ENCODE data around the gene SUPT20HL1.
A peak's percentile ranks its signal among the peaks of the same experiment; 100 is the strongest.
"Not testable (repeated sequence)": the region's sequence is repeated elsewhere in the genome, so short reads cannot be mapped to it uniquely, and the experiment has no call there.

SUPT20HL1 gene

DNA sequence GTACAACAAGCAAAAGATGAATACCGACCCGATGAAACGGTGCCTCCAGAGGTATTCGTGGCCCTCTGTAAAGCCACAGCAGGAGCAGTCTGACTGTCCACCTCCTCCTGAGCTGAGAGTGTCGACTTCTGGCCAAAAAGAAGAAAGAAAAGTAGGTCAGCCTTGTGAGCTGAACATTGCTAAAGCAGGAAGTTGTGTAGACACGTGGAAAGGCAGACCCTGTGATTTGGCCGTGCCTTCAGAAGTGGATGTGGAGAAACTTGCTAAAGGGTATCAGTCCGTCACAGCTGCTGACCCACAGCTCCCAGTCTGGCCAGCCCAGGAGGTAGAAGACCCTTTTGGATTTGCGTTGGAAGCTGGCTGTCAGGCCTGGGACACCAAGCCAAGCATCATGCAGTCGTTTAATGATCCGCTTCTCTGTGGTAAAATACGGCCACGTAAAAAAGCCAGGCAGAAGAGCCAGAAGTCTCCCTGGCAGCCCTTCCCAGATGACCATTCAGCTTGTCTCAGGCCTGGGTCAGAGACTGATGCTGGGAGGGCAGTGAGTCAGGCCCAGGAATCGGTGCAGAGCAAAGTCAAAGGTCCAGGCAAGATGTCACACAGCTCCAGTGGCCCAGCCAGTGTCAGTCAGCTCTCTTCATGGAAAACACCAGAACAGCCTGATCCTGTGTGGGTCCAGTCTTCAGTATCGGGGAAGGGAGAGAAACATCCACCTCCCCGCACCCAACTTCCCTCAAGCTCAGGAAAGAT lies 3.2 kb downstream of the SUPT20HL1 start:
- not testable (repeated sequence) for DNase-seq (ENCODE audit: low read depth in 2 of 2)

DNA sequence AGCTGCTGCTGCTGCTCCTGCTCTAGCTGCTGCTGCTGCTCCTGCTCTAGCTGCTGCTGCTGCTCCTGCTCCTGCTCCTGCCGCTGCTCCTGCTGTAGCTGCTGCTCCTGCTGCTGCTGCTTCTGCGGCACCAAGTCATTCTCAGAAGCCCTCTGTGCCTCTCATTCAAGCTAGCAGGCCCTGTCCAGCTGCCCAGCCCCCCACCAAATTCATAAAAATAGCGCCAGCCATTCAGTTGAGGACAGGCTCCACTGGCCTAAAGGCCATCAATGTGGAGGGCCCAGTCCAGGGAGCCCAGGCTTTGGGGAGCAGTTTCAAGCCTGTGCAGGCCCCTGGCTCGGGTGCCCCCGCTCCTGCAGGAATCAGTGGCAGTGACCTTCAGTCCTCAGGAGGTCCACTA lies 3.9 kb downstream of the SUPT20HL1 start:
- no peak for DNase-seq (ENCODE audit: low read depth in 2 of 2)

DNA sequence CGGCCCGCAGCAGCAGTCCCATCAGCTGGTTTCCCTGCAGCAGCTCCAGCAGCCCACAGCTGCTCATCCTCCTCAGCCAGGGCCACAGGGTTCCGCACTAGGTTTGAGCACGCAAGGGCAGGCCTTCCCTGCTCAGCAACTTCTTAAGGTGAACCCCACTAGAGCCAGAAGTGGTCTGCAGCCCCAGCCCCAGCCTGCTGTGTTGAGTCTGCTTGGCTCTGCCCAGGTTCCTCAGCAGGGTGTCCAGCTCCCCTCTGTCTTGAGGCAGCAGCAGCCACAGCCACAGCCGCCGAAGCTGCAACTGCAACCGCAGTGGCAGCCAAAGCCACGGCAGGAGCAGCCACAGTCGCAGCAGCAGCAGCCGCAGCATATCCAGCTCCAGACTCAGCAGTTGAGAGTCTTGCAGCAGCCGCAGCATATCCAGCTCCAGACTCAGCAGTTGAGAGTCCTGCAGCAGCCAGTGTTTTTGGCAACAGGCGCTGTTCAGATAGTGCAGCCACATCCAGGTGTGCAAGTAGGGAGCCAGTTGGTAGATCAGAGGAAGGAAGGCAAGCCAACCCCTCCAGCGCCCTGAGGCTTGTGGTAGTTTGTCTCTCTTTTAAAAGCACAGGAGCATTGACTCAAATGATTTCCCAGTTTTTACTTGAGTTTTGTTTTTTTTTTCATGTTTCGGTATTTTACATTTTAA lies 4.6 kb downstream of the SUPT20HL1 start:
- DNase-seq (ENCODE audit: low read depth in 2 of 2): no peak

- DNase-seq (ENCODE audit: low read depth in 2 of 2): not testable (repeated sequence)
Measured at GRCh38 chrX:24366762-24367400, 6.4 kb downstream of the SUPT20HL1 start.

- no peak for DNase-seq (ENCODE audit: low read depth in 2 of 2)
Measured at GRCh38 chrX:24369816-24370215, 9.4 kb downstream of the SUPT20HL1 start.

GRCh38 chrX:24371391-24371972 lies 11.0 kb downstream of the SUPT20HL1 start:
- peak in 1 of 2 donors; percentile 7 for DNase-seq (ENCODE audit: low read depth in 2 of 2)

DNA sequence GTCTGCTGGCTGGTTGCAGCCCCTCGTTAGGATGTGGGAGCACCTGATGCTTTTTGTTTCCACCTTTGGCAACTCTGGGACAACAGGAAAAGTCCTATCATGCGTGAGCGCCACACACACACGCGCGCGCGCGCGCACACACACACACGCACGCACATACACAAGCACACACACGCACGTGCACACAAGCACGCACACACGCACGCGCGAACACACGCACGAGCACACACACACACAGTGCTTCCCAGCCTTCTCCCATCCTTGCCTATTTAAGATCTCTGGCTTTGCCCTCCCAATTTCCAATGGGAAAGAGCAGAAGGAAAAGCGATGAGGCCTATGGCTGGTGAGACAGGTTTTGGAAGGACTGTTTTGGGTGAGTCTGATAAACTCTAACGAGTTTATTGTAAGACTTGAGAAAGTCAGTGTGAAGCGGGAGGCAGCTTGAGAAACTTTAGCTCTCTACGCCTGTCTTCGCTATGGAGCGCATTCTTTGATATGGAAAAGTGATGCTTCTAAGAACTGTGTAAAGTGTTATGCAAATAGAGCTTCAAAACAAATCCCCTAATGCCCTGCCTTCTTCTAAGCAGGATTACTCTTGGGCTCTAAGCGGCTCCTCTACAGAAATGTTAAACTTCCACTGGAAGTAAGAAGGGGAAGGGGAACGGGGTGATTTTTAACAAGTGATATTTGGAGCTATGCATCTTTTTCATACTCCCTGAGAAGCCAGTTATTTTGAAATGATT lies 11.8 kb downstream of the SUPT20HL1 start:
- no peak for DNase-seq (ENCODE audit: low read depth in 2 of 2)

DNA sequence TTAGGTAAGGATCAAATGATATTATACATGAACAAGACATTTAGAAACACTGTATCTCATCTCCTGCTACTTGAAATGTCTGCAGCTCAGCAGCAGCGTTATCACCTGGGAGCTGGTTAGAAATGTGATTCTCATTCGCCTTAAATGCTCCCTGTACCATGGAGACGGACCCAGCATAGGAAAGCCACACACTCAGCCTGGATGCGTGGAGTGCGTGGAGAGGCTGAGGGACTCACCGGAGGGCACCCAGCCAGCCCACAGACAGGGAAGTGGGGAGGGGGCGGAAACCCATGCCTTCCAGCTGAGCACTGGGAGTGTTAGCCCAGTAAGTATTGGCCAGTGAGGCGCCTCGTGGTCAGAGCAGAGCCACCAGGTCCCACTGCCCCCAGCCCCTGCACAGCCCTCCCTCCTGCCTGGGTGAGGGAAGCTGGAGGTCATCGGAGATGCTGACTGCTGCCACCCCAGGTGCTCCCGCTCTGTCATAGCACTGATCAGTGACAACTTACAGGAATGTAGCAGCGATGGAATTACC lies 15.2 kb downstream of the SUPT20HL1 start:
- DNase-seq (ENCODE audit: low read depth in 2 of 2): no peak

GRCh38 chrX:24376403-24376802 lies 16.0 kb downstream of the SUPT20HL1 start:
- no peak for DNase-seq (ENCODE audit: low read depth in 2 of 2)

GRCh38 chrX:24377195-24377594 lies 16.8 kb downstream of the SUPT20HL1 start:
- DNase-seq (ENCODE audit: low read depth in 2 of 2): no peak

DNA sequence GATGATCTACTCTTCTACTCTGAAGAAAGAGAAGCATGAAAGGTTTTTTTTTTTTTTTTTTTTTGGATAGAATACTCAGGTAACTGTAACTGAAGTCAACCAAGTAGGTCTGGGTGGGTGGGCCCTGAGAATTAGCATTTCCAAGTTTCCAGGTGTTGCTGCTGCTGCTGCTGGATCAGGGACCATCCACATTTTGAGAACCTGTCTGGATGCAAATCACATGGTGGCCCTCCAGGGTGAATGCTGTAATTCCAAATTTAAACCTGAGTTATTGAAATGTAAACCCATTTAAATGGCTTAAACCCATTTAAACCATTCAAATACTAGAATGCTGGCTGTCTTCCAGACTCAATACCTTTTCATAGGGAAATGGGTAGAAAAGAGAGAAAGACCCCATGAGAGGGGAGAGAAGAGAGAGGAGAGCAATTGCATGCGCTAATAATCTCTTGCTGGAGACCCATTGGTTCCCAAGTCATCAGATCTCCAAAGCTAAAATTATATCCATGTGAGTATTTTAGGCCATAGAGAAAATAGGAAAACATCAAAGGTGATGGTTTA lies 17.6 kb downstream of the SUPT20HL1 start:
- no peak for DNase-seq (ENCODE audit: low read depth in 2 of 2)

- no peak for DNase-seq (ENCODE audit: low read depth in 2 of 2)
Measured at GRCh38 chrX:24378706-24379105, 18.3 kb downstream of the SUPT20HL1 start.

- DNase-seq (ENCODE audit: low read depth in 2 of 2): no peak
Measured at GRCh38 chrX:24380262-24381187, 20.1 kb downstream of the SUPT20HL1 start.

GRCh38 chrX:24382315-24382714 lies 21.9 kb downstream of the SUPT20HL1 start:
- DNase-seq (ENCODE audit: low read depth in 2 of 2): not testable (repeated sequence)

GRCh38 chrX:24387724-24388123 lies 27.3 kb downstream of the SUPT20HL1 start:
- no peak for DNase-seq (ENCODE audit: low read depth in 2 of 2)

GRCh38 chrX:24391389-24391788 lies 30.9 kb downstream of the SUPT20HL1 start:
- DNase-seq (ENCODE audit: low read depth in 2 of 2): no peak

- no peak for DNase-seq (ENCODE audit: low read depth in 2 of 2)
Measured at GRCh38 chrX:24391843-24392242, 31.4 kb downstream of the SUPT20HL1 start.

DNA sequence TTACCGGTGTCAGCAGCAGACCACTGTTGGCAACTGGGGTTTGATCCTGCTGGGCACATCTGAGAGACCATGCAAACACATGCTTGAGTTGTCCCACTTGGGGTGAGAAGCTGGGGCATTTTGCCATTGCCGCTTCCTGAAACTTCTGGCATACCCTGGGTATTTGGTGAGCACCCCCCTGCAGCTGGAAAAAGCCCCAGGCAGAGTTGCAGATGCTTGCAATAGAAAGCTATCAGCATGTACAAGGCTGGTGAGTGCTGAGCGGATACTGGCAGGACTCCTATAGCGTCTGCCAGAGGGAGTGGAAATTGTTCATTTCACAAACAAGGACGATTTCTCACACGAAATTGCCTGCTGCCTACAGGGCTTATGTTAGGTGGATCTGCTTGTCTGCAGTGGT lies 32.3 kb downstream of the SUPT20HL1 start:
- no peak for DNase-seq (ENCODE audit: low read depth in 2 of 2)

GRCh38 chrX:24395775-24396174 lies 35.3 kb downstream of the SUPT20HL1 start:
- DNase-seq (ENCODE audit: low read depth in 2 of 2): peak in 1 of 2 donors; percentile 3
